ENCODE measurements around the gene NMNAT3.

Gene NMNAT3

GRCh38 chr3:139541532-139542288 is 136.1 kb downstream of the NMNAT3 start:
- no peak for DNase-seq (ENCODE audit: low read depth in 2 of 2)

- DNase-seq (ENCODE audit: low read depth in 2 of 2), result no peak
Observed at GRCh38 chr3:139540651-139541531, 136.9 kb downstream of the NMNAT3 start.

- DNase-seq (ENCODE audit: low read depth in 2 of 2), result no peak
Observed at GRCh38 chr3:139538733-139539132, 139.0 kb downstream of the NMNAT3 start.

GRCh38 chr3:139537795-139538621 is 139.8 kb downstream of the NMNAT3 start:
- no peak for DNase-seq (ENCODE audit: low read depth in 2 of 2)

GRCh38 chr3:139537361-139537760 is 140.4 kb downstream of the NMNAT3 start:
- DNase-seq (ENCODE audit: low read depth in 2 of 2), result no peak

GRCh38 chr3:139534992-139535879 is 142.5 kb downstream of the NMNAT3 start:
- no peak for DNase-seq (ENCODE audit: low read depth in 2 of 2)

- no peak for DNase-seq (ENCODE audit: low read depth in 2 of 2)
Observed at GRCh38 chr3:139534455-139534812, 143.3 kb downstream of the NMNAT3 start.

GRCh38 chr3:139533781-139534454 is 143.9 kb downstream of the NMNAT3 start:
- no peak for DNase-seq (ENCODE audit: low read depth in 2 of 2)

GRCh38 chr3:139532976-139533375 is 144.8 kb downstream of the NMNAT3 start:
- DNase-seq (ENCODE audit: low read depth in 2 of 2), result no peak

GRCh38 chr3:139530717-139531116 is 147.1 kb downstream of the NMNAT3 start:
- DNase-seq (ENCODE audit: low read depth in 2 of 2), result no peak

GRCh38 chr3:139529662-139530061 is 148.1 kb downstream of the NMNAT3 start:
- DNase-seq (ENCODE audit: low read depth in 2 of 2), result no peak

GRCh38 chr3:139528924-139529323 is 148.8 kb downstream of the NMNAT3 start:
- DNase-seq (ENCODE audit: low read depth in 2 of 2), result no peak

GRCh38 chr3:139528281-139528680 is 149.5 kb downstream of the NMNAT3 start:
- no peak for DNase-seq (ENCODE audit: low read depth in 2 of 2)

GRCh38 chr3:139527265-139527664 is 150.5 kb downstream of the NMNAT3 start:
- no peak for DNase-seq (ENCODE audit: low read depth in 2 of 2)

- DNase-seq (ENCODE audit: low read depth in 2 of 2), result no peak
Observed at GRCh38 chr3:139526146-139526545, 151.6 kb downstream of the NMNAT3 start.

GRCh38 chr3:139524841-139525636 is 152.7 kb downstream of the NMNAT3 start:
- no peak for DNase-seq (ENCODE audit: low read depth in 2 of 2)

GRCh38 chr3:139523718-139524117 is 154.1 kb downstream of the NMNAT3 start:
- no peak for DNase-seq (ENCODE audit: low read depth in 2 of 2)

- DNase-seq (ENCODE audit: low read depth in 2 of 2), result no peak
Observed at GRCh38 chr3:139523166-139523565, 154.6 kb downstream of the NMNAT3 start.

- DNase-seq (ENCODE audit: low read depth in 2 of 2), result no peak
Observed at GRCh38 chr3:139522421-139522820, 155.4 kb downstream of the NMNAT3 start.

- no peak for DNase-seq (ENCODE audit: low read depth in 2 of 2)
Observed at GRCh38 chr3:139521816-139522215, 156.0 kb downstream of the NMNAT3 start.

All from stimulated activated CD4-positive, alpha-beta T cell treated with anti-CD3 and anti-CD28 coated beads, Interleukin-1b, Interleukin-23, amount 100 ng/mL, for 4 hours (primary cell).